Measurements from ENCODE around the gene TNFRSF12A. TPM values are rescaled to one million over a fixed set of nuclear protein-coding genes. Genes with fewer than 3 reads are reported as not detected.

The TNFRSF12A gene
- total and polyA plus RNA-seq, 2 of the 8 experiments (the other 6 are each of a cell fraction or from before 2014, with no cell fraction given), result 81.0 to 82.5 TPM

DNA sequence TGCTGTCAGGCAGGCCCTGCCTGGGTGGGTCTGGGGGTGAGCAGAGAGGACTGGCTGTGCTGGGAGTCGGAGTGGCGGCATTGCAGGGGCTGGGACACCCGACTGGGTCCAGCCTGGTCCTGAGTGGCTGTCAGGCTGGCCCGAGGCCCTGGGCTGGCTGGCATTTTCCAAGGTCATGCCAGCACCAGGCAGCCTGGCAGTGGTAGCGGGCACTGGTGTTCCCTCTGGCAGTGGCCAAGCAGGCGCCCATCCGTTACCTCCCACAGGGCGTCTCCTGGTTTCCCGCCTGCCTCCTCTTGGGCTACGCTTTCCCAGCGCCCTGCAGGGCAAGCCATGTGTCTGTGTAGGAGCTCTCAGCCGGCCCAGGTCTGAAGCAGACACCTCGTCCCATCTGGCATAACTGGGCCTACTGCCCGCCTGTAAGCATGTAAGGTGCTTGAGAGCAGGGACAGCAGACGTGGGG is 34.2 kb upstream of the TNFRSF12A start (continued):
- TF ChIP-seq CREB1 (IDR thresholded peaks at IDR 0.05) (no peak), RXRA (IDR thresholded peaks at IDR 0.05; ENCODE audit: insufficient read depth, low read depth, low read length) (no peak)
